Spleen (tissue), 11 donors: ENCODE results near the gene TBC1D16. TPM values are rescaled to one million over a fixed set of nuclear protein-coding genes. Genes with fewer than 3 reads are reported as not detected.

Experiments used
- DNase-seq: peaks from one replicate; pipeline ENCODE4 v3.0.0-alpha.2; 2020
- H3K27ac ChIP-seq, 8 donors: fragments of 200-600 bp; sonication (generic) in 7 of 8; 1 replicate in 4 of 8; 2 replicates in 4 of 8; pipeline versions ENCODE4 v1.5.0 to v1.8.0; 2016 to 2021; ENCODE audit warnings: inconsistent platforms in 4 of 8, mild to moderate bottlenecking in 4 of 8, moderate library complexity in 1 of 8
- H3K27me3 ChIP-seq, 7 donors: fragments of 200-600 bp; sonication (generic) in 6 of 7; replicated peaks in 1 of 7; 1 replicate in 4 of 7; 2 replicates in 3 of 7; pipeline versions ENCODE4 v1.5.0 to v1.8.0; 2016 to 2021; ENCODE audit warnings: inconsistent platforms in 3 of 7, mild to moderate bottlenecking in 1 of 7
- H3K36me3 ChIP-seq, 6 donors: fragments of 200-600 bp; sonication (generic) in 5 of 6; 1 replicate in 4 of 6; 2 replicates in 2 of 6; pipeline versions ENCODE4 v1.5.0 to v1.8.0; 2016 to 2021; ENCODE audit warnings: inconsistent platforms in 2 of 6
- H3K4me1 ChIP-seq, 6 donors: fragments of 200-600 bp; sonication (generic) in 5 of 6; 1 replicate in 3 of 6; 2 replicates in 3 of 6; pipeline versions ENCODE4 v1.5.0 to v1.8.0; 2016 to 2021; ENCODE audit warnings: inconsistent platforms in 3 of 6
- H3K4me3 ChIP-seq, 8 donors: fragments of 200-600 bp; sonication (generic) in 7 of 8; 1 replicate in 4 of 8; 2 replicates in 4 of 8; pipeline versions ENCODE4 v1.5.0 to v1.8.0; 2016 to 2021; ENCODE audit warnings: inconsistent platforms in 4 of 8, mild to moderate bottlenecking in 4 of 8, moderate library complexity in 2 of 8
- H3K9me3 ChIP-seq, 8 donors: fragments of 200-600 bp; sonication (generic) in 7 of 8; 1 replicate in 4 of 8; 2 replicates in 4 of 8; pipeline versions ENCODE4 v1.5.0 to v1.8.0; 2016 to 2021; ENCODE audit warnings: inconsistent platforms in 4 of 8
- POLR2A ChIP-seq, 3 donors: fragments of 450-650 bp; IDR thresholded peaks; one replicate each; pipeline ENCODE4 v1.5.1; 2017; ENCODE audit warnings: antibody characterized with exemption in 3 of 3, mild to moderate bottlenecking in 1 of 3
- POLR2AphosphoS5 ChIP-seq, 3 donors: sonication (generic); formaldehyde crosslinking; IDR thresholded peaks; one replicate each; pipeline ENCODE4 v1.5.1; 2017; ENCODE audit warnings: antibody characterized with exemption in 3 of 3
- WGBS, 5 donors: extraction: QIAGEN DNeasy Blood & Tissue Kit in 3 of 5; methylation state at CpG; one replicate each; pipeline versions ENCODE4 v1.1.5 to v1.1.7; 2013 to 2018; 5-methylcytosine and 5-hydroxymethylcytosine counted together
- intact Hi-C: fragments of 100-400 bp; cut with DNase I; formaldehyde crosslinking; loops from one replicate; pipeline ENCODE4 v1.15.0; 2023; ENCODE audit warnings: low total_unique reads
- polyA plus RNA-seq, 3 donors: library from polyadenylated mRNA; stranded (reverse); fragments of 200-250 nt; gene quantifications; one replicate each; pipeline ENCODE4 v1.2.1, GENCODE V29; 2013
- total RNA-seq, 7 donors: library from RNA; depleted of rRNA in 3 of 7; stranded (reverse); fragments of >200 nt in 3 of 7; fragmentation: NEBNext Ultra II Directional in 4 of 7; extraction: Animal tissue kit (Norgen Biotek cat#: 25700) in 4 of 7; gene quantifications; one replicate each; pipeline versions ENCODE4 v1.1.0 to v1.2.1, GENCODE V29; 2016 to 2021
- TF ChIP-seq, protein P1 (sequence below), 11 experiments: fragments of 200-600 bp in 7 of 11; fragments of 450-650 bp in 4 of 11; sonication (generic) in 4 of 11; IDR thresholded peaks in 8 of 11; conservative IDR thresholded peaks in 3 of 11; 1 replicate in 7 of 11; 2 replicates in 4 of 11; pipeline versions ENCODE4 v1.4.0 to v1.8.0; 2016 to 2021; ENCODE audit warnings: antibody characterized with exemption in 11 of 11, inconsistent platforms in 4 of 11, mild to moderate bottlenecking in 1 of 11
- donor health status: healthy with polysubstance abuse.
- donor health status: DM: no; HTN: no; CAD: no; lungs with moderate emphysema.
- donor health status: DM: no; HTN: no; CAD: no.
- donor health status: Bipolar disorder and iron deficiency.
- donor health status: healthy.
- donor health status: DM: no; HTN: no; CAD: no.
- donor health status: DM: yes; HTN: yes; CAD: no.

TBC1D16 gene
- total and polyA plus RNA-seq, 10 donors = 1.3 to 33.6 (median 15.7) TPM

DNA sequence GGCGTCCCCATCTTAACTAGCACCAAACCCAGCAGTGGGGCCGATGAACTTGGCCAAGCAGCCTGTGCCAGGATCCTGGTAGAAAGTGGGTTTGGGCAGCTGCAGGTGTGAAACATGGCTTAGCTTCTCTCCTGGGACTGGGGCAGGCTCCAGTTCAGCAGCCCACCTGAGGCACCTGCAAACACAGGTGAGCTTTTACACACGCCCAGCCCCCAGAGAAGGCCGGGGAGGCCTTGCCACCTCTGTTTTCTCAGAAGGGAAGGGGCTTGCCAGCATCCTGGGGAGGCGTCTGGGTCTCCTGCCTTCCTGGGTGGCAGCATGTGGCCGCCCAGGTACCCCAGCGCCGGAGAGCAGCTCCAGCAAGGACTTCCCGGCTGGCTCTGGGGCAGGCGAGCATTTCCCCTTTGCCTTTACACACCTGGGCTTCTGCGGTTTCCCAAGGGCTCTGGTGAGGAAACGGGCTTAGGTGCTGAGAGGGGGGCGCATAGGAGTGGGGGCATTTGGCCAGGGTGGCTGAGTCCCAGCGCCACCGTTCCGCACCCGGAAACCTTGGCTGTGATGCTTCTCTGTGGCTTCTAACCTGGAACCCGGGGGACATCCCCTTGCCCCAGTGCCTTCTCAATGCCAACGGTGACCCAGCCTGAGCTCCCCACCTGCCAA, 114.8 kb downstream of the TBC1D16 start:
- no peak for TF ChIP-seq POLR2A (IDR thresholded peaks at IDR 0.05)
- TF ChIP-seq, protein P1, sequence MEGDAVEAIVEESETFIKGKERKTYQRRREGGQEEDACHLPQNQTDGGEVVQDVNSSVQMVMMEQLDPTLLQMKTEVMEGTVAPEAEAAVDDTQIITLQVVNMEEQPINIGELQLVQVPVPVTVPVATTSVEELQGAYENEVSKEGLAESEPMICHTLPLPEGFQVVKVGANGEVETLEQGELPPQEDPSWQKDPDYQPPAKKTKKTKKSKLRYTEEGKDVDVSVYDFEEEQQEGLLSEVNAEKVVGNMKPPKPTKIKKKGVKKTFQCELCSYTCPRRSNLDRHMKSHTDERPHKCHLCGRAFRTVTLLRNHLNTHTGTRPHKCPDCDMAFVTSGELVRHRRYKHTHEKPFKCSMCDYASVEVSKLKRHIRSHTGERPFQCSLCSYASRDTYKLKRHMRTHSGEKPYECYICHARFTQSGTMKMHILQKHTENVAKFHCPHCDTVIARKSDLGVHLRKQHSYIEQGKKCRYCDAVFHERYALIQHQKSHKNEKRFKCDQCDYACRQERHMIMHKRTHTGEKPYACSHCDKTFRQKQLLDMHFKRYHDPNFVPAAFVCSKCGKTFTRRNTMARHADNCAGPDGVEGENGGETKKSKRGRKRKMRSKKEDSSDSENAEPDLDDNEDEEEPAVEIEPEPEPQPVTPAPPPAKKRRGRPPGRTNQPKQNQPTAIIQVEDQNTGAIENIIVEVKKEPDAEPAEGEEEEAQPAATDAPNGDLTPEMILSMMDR (IDR thresholded peaks at IDR 0.05 in 8 of 11, conservative IDR thresholded peaks at IDR 0.05 in 3 of 11) = no peak
- TF ChIP-seq POLR2AphosphoS5 (IDR thresholded peaks at IDR 0.05) = no peak
- WGBS, 5 donors = 67 to 83% (median 69%) methylated on average over 14 to 19 of the region's 19 CpGs

DNA sequence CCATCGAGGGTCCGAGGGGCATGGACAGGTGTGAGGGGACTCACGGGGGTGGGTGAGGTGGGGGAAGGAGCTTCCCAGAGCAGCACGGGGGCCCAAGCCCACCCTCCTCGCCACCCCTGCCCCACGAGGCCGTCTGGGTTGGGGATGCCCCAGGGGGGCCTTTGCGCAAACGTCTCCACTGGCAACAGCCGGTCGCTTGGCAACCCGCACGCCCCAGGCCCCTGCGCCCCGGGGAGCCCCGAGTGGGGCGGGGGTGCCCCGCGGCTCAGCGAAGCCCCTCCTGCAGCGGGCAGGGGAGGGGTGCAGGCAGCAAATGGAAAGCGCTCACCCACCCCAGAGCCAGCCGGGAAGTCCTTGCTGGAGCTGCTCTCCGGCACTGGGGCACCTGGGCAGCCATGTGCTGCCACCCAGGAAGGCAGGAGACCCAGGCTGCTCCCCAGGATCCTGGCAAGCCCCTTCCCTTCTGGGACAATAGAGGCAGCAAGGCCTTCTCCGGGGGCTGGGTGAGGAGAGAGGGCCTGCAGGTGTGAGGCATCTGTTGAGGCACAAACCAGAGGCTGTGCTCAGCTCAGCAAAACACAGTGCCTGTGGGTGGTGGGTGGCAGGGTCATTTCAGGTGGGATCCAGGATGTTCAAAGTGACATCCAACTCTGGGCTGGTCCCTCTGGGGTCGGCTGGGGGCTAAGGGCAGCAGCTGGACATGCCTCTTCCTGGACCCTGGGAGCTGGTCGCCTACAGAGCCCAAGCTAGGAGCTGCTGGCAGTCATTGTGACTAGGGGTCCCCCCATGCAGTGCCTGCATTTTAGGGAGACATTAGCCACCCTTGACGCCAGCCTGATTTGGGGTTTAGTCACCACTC, 115.6 kb downstream of the TBC1D16 start:
- no peak for DNase-seq
- Histone ChIP-seq H3K36me3 (no peaks in the 10 kb centered on the region), H3K27ac (no peak overlapping the region), H3K9me3 (no peaks in the 10 kb centered on the region), H3K4me1 (peaks cover 3 to 57% (median 23%) of the 10 kb centered on the region in 6 donors), H3K27me3 (peaks cover 0 to 86% (median 3%) of the 10 kb centered on the region in 7 donors), H3K4me3 (no peak overlapping the region)
- intact Hi-C loops = no loop called here
- no peak for TF ChIP-seq POLR2AphosphoS5 (IDR thresholded peaks at IDR 0.05)
- TF ChIP-seq, protein P1 (IDR thresholded peaks at IDR 0.05 in 8 of 11, conservative IDR thresholded peaks at IDR 0.05 in 3 of 11) = no peak
- TF ChIP-seq POLR2A (IDR thresholded peaks at IDR 0.05) = no peak
- 55 to 73% (median 68%) methylated on average over 10 to 28 of the region's 28 CpGs for WGBS, 5 donors

More for the DNA sequence above, 114.8 kb downstream of the TBC1D16 start:
- H3K4me3 ChIP-seq = no peak overlapping the region
- intact Hi-C loops = no loop called here
- H3K27me3 ChIP-seq = peaks cover 0 to 85% (median 3%) of the 10 kb centered on the region in 7 donors
- H3K9me3 ChIP-seq = no peaks in the 10 kb centered on the region
- peaks cover 4 to 65% (median 27%) of the 10 kb centered on the region in 6 donors for H3K4me1 ChIP-seq
- peak overlapping the region in 1 of 8 donors; percentile 43 for H3K27ac ChIP-seq
- H3K36me3 ChIP-seq = no peaks in the 10 kb centered on the region
- DNase-seq = no peak

DNA sequence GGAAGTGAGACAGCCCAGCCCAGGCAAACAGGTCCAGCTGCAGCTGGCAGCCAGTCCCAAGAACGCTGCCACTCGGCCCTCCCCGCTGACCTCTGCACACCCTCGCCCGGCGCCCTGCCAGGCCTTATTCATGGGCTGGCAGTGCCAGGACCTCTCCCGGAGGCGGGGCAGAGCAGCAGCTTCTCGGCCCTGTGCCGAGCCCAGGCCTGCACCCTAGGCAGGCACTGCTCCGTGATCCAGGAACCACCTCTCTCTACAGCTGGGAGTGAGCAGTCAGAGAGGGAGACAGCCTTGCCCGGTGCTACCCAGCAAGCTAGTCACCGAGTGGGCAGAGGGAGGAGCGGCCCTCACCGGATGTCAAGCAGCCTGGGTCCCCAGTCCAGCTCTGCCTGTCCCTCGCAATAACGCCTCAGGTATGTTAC, 116.5 kb downstream of the TBC1D16 start:
- Histone ChIP-seq H3K4me3 (peak overlapping the region in 1 of 8 donors; percentile 27), H3K27ac (peak overlapping the region in 4 of 8 donors; percentile 21 to 60 (median 50)), H3K36me3 (no peaks in the 10 kb centered on the region), H3K9me3 (no peaks in the 10 kb centered on the region), H3K27me3 (peaks cover 0 to 85% (median 3%) of the 10 kb centered on the region in 7 donors), H3K4me1 (peaks cover 0 to 48% (median 22%) of the 10 kb centered on the region in 6 donors)
- TF ChIP-seq POLR2AphosphoS5 (IDR thresholded peaks at IDR 0.05) (peak; percentile 72 to 86 (median 82)), POLR2A (IDR thresholded peaks at IDR 0.05) (no peak)
- TF ChIP-seq, protein P1 (IDR thresholded peaks at IDR 0.05 in 8 of 11, conservative IDR thresholded peaks at IDR 0.05 in 3 of 11) = no peak
- 55 to 77% (median 67%) methylated on average over 10 to 17 of the region's 17 CpGs for WGBS, 5 donors
- intact Hi-C loops = no loop called here
- DNase-seq = peak; percentile 90
